GM19193 (cell line): ENCODE data around the gene SLC39A7.

Experiments used
- POLR2A ChIP-seq: IDR thresholded peaks from 4 replicates; pipeline ENCODE4 v1.6.1; 2011; ENCODE audit not compliant: insufficient read depth, insufficient read length; ENCODE audit errors: extremely low read depth

SLC39A7 gene

DNA sequence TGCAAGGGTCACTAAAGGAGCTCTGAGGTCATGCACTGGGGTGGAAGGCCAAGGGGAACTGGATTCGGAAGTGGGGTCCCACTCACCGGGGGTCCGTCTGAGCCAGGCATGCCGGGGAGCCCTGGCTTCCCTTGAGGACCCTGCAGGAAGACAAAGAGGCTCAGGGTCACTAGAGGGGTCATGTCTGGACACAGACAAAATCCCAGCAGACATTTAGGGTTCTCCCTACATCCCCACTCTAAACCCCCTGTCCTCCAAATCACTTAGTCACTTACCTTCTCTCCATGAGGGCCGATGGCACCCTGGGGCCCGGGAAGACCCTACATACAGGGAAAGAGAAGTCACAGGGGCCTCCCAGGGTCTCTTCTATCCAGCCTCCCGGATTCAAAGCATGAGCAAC is 23.8 kb upstream of the SLC39A7 start:
- TF ChIP-seq POLR2A: no peak

DNA sequence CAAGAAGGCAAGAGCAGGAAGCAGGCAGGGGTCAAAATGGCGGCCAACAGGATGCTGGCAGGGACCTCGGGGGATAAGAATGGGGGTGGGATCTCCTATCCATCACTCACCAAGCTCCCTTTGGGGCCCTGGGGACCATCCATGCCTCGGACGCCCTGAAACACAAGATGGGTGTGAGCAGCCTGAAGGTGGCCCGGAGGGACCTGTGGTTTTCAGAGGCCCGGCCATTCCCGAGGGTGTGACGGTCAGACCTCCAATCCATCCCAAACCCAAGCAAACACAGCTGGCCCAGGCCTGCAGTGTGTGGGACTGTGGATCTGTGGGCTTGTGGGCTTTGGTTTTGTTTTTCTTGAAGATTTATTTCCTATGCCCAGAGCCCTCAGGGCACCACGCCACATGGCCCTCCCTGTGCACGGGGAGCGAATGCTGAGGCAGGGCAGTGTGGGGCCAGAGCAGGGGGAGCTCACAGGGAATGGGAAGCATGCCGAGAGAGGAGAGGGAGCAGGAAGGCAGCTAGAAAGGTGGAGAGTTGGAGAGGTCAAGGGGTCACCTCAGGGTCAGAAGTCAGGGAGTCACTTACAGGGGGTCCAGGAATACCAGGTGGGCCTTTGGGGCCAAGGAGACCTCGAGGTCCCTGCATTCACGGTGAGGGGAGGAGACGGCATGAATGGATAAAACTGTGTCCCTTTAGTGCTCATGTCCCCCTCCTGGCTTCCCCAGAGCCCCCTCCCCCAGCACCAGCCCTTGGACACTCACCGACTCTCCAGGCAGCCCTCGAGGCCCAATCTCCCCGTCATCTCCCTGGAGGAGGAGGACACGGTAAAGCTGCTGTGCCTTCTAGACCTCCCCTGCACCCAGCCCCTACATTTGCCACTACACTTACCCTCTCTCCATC is 22.9 kb upstream of the SLC39A7 start:
- TF ChIP-seq POLR2A: no peak

DNA sequence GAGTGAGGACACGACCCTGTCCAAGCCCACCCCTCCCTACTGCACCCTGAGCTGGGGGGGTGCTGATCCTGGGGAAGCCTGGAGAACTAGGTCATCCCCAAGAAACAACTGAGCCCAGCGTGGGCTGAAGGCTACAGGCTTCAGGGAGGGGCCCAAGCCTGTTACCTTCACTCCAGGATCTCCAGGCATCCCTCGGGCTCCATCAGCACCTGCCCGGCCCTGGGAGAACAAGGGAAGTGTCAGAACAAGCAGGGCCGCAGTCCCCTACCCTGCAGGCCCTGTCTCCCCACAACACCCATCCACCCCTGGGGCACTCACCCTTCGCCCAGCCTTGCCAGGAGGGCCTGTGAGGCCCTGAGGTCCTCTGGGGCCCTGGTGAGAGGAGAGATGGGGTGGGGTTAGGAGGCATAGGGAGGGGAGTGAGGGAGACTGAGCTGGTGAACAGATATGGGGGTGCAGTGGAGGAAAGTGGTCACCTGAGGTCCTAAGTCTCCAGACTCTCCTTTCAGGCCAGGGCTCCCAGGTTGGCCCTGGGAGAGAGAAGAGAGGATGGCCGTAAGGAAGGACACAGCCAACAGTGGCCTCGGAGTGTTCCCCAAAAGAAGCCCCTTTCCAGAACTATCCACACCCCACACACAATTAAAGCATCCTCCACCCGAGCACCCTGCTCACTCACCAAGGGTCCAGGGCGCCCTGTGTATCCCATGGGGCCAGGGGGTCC is 21.8 kb upstream of the SLC39A7 start:
- TF ChIP-seq POLR2A: no peak

DNA sequence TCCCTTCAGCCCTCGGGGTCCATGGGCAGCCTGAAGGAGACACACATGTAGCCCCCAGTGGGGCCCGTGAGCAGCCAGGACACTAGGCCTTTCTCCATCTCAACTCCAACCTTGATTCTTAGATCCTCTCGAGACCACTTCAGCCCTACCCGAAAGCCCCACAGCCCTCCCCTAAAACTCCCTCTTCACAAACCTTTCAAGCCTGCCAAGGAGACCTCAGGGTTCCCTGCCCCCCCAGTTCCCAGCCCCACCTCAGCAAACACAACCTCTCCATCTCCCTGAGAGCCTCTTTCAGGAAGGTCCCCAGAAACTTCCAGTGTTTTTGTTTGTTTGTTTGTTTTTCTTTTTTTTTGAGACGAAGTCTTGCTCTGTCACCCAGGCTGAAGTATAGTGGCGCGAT is 19.5 kb upstream of the SLC39A7 start:
- no peak for TF ChIP-seq POLR2A

DNA sequence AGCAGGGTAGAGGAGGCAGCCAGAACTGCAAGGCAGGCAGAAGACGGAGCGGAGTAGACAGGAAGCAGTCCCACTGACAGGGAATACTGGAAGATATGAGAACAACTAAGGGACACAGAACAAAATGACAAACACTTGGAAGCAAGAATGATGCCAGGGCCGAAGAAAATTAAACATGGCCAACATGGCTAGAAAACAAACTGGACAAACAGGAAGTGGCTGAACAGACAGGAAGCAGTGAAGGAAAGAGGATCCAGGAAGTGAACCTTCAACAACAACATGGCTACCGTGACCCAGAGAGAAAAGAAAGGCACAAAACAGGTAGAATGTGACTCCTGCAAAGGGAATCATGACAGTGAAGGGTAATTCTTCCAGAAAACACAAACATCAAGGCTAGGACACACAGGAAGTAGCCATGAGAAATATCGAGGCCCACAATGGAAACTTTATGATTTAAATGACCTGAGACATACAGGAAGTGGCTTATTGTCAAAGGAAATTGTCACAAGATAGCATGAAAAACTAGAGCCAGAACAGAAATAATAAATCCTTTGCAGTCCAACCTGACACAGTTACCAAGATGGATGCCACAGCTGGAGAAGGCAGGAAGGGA is 17.5 kb upstream of the SLC39A7 start:
- TF ChIP-seq POLR2A: no peak

DNA sequence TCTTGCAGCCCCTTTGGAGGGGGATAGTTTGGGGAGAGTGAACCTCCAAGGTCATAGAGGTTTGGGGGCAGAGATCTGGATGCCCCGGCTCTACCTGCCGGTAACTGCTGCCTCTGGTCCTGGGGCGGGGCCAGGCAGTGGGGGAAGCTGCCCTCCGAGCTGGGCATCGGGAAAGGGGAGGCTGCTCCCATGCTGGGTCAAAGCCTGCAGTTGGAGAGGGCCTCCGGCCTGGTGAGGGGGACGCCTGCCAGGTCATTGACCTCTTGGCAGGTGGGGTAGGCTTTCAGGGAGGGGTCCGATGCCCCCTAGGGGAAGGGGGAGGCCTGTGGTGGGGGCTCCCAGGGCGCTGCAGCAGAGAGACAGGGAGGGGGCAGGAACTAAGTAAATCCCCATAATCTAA is 15.5 kb upstream of the SLC39A7 start:
- TF ChIP-seq POLR2A: no peak

DNA sequence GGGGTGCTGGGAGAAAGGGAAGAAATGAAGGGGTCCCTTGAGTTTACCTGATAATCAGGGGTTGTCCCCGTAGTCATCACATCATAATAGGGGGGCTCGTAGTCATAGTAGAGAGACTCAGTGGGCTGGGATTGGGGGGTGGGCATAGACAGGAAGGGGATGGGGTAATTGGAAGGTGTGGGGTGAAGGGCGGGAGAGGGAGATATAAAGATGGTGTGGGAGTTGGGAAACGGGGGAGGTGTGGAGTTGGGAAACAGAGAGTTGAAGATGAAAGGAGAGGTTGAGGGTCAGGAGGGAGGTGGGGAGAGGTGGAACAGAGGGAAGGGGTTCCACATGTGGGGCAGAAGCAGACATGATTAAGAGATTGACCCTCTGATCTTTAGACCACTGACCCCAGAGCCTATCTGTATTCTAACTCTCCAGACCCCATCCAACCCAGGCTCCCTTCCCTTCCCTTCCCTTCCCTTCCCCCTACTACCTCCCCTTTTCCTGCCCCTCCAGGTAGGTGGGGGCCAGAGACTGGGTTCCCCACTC is 14.9 kb upstream of the SLC39A7 start:
- TF ChIP-seq POLR2A: no peak

DNA sequence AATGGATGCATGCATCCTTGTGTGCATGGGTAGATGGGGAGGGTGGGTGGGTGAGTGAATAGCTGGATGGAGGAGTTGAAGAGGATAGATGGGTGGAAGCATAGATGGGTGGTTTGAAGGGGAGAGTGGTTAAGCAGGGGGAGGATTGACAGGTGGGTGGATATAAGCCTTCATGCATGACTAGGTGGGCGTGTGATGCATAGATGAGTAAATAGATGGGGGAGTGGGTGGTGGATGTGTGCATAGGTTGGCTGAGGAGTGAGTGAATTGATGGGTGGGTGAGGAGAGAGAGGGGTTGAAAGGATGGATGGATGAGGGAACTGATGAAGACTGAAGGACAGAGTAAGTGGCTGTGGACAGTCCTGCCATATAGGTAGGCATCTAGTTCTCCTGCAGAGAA is 12.9 kb upstream of the SLC39A7 start:
- TF ChIP-seq POLR2A: no peak

DNA sequence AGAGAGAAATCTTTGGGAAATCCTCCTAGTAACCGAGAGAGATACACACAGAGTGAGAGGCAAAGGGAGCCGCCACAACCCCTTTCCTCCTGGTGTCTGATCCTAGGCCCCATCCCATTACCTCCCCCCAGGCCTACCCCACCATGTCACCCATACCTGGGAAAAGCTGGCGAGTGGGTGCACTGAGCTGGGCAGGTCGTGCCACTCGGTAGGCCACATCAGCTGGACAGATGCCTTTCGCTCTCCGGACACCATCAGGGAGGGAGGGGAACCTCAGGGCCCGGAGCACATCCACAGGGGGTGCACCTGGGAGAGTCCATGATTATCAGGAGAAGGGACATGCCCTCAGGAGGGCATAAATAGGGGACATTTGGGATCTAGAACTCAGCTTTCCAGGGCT is 11.5 kb upstream of the SLC39A7 start:
- TF ChIP-seq POLR2A: no peak

DNA sequence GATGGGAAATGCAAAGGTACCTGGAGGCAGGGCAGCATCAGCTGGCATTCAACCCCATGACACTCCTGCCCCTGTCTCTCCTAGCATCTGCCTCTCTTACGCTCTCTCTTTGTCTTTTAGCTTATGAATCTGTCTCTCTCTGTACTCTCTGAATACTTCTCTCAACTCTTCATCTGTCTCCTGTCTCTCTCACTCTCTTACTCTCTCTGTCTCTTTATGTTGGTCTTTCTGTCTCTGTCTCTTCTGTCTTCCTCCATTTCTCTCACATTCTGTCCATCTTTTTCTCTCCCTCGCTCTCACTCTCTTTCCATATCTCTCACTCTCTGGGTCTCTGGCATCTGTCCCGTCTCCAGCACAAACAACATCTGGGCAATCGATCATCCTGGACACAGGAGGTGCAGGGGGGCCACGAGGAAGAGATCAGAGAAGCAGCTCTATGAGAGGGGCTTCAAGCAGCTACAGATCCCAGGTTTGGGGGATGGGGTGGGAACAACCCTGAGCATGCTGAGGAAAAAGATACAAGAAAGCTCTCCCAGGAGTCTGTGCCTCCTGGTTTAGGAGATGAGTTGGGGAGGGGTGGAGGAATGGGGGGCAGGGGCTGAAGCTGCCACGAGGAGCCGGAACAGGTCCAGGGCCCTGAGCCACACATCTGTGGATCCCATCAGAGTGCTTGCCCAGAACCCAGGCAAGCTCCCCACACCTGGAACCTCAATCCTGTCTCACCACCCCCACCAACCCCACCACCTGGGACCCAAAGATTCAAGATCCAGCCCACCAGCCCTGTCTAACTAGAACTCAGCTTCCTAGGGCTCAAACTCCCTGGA is 10.8 kb upstream of the SLC39A7 start:
- TF ChIP-seq POLR2A: no peak

DNA sequence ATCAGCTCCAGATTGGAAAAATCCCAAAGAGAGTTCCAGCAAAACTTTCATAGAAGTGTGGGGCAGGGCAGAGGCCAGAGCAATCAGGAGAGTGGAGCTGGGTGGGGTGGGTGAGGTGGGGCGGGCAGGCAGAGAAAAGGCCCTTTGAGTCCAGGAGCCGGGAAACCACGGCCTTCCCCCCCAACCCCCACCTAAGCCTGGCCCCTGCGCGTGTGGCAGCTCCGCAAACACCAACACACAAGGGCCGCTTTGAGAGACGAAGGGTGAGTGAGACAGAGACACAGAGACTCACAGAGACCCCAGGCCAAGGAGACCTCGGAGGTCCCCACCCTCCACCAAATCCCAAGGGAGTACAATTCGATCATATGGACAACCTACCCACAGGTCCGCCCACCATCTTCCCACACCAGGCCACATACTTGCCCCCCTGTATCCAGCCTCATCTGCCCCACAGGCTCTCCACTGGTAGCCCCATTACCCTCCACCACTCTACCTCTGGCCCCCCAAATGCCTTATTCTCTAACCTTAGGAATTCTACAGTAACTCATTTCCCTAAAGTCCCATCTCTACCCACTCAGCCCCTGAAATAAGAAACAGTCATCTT is 10.1 kb upstream of the SLC39A7 start:
- no peak for TF ChIP-seq POLR2A

DNA sequence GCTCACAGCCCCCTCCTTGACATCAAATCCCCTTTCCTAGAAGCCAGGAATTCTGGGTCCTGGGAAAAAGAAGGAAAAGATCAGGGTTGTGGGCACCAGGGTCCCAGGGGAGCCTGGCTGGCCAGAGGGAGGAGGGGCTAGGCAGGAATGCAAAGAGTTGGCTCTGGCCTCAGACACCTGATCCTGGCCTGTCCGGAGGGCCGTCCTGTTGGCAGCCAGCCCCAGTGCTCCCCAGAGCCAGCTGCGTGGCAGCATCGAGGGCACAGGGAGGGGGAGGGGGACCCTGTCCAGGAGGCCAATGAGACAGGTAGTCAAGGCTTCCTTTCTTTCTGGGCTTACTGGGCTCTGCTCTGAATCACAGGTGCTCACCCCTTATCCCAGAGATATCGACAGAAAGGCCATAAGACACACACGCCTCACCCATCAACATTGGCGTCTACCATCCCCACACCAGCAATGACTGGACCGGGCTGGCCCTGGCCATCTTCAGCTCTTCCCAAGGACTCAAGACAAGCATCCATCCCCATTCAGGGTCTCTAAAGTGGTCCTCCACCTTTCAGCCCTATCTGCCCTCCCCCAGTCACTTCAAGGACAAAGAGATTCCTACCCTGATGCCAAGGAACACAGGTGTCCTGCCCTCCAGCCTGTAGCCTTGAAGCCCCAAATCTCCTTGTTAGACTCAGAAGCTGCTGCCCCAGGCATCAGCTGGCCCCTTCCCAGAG is 9.1 kb upstream of the SLC39A7 start:
- no peak for TF ChIP-seq POLR2A

DNA sequence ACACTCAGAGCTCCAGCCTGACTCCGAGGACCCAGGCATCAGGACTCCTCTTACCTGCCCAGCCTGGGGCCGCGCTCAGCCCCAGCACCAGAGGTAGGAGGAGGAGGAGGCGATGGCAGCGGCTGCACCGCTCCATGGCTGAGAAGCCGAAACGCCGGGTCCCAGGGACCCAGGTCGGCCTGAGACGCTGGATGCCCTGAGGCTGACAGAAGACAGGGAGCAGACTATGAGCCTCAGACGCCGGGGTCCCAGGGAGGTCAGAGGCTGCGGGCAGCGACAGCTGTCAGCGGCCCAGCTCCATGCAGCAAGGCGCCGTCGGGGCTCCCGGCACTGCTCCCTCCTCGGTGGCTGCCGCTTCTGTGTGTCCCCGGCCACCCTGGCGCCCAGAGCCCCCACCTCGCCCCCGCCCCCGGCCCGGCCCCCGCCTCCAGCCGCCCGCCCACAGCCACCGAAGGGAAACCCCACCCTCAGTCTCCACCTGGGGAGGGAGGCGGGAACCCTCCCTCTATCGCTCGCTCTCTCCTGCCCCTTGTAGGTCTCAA is 8.5 kb upstream of the SLC39A7 start, which contains the start of gene COL11A2:
Gene COL11A2 (minus strand): TSS at position 363 of the 542 bp plus-strand sequence. CDS start 227 bp downstream, at position 136.
- TF ChIP-seq POLR2A: no peak
